ENCODE measurements around the gene SLC26A1.

GRCh38 chr4:1004071-1004418, 10.8 kb upstream of the SLC26A1 start:
- TF ChIP-seq EZH2phosphoT487 (conservative IDR thresholded peaks at IDR 0.05; ENCODE audit: low read length) (no peak), CTCF (IDR thresholded peaks at IDR 0.05; ENCODE audit: insufficient read depth, low read length, poor library complexity, severe bottlenecking) (no peak)

Data from SU-DHL-6 (cell line).